Fibroblast of lung (primary cell): ENCODE data around the gene SMYD1. TPM values are rescaled to one million over a fixed set of nuclear protein-coding genes. Genes with fewer than 3 reads are reported as not detected.

Source experiments
- DNase-seq, 2 donors: peaks; one replicate each; pipeline versions ENCODE4 v3.0.0 to v3.0.0-alpha.2; 2010; ENCODE audit warnings: low read depth in 2 of 2
- H2AFZ ChIP-seq: 2 replicates; pipeline ENCODE4 v1.5.1; 2012; ENCODE audit warnings: low read length, control low read depth, inconsistent platforms
- H3K27ac ChIP-seq: 2 replicates; pipeline ENCODE4 v1.5.1; 2011; ENCODE audit warnings: low read length, control low read depth; ENCODE audit not compliant: insufficient read depth
- H3K27me3 ChIP-seq: 2 replicates; pipeline ENCODE4 v1.5.1; 2011; ENCODE audit warnings: mild to moderate bottlenecking, low read length; ENCODE audit not compliant: control insufficient read depth, insufficient read depth
- H3K36me3 ChIP-seq: 2 replicates; pipeline ENCODE4 v1.5.1; 2011; ENCODE audit warnings: low read length; ENCODE audit not compliant: control insufficient read depth, insufficient read depth
- H3K4me1 ChIP-seq: 2 replicates; pipeline ENCODE4 v1.5.1; 2011; ENCODE audit warnings: low read length; ENCODE audit not compliant: control insufficient read depth, insufficient read depth; ENCODE audit errors: extremely low read depth
- H3K4me2 ChIP-seq: 2 replicates; pipeline ENCODE4 v1.5.1; 2011; ENCODE audit warnings: low read length, control low read depth; ENCODE audit not compliant: insufficient read depth; ENCODE audit errors: extremely low read depth
- H3K4me3 ChIP-seq, 4 experiments: fragments of 200-600 bp in 1 of 4; sonication (generic) in 1 of 4; replicated peaks in 1 of 4; 2 replicates each; pipeline ENCODE4 v1.5.1; 2011 to 2016; ENCODE audit warnings: low read length in 4 of 4, low read depth in 3 of 4, mild to moderate bottlenecking in 3 of 4, control low read depth in 2 of 4, inconsistent platforms in 1 of 4, mixed read lengths in 1 of 4; ENCODE audit not compliant: insufficient read depth in 1 of 4; ENCODE audit errors: control extremely low read depth in 1 of 4
- H3K79me2 ChIP-seq: 2 replicates; pipeline ENCODE4 v1.5.1; 2012; ENCODE audit warnings: mild to moderate bottlenecking, low read length, inconsistent platforms; ENCODE audit not compliant: control insufficient read depth, insufficient read depth
- H3K9ac ChIP-seq: 2 replicates; pipeline ENCODE4 v1.5.1; 2011; ENCODE audit warnings: mild to moderate bottlenecking, low read length, control low read depth; ENCODE audit not compliant: insufficient read depth
- H3K9me3 ChIP-seq: 2 replicates; pipeline ENCODE4 v1.5.1; 2012; ENCODE audit warnings: low read depth, low read length; ENCODE audit not compliant: control insufficient read depth, insufficient read depth
- H4K20me1 ChIP-seq: 2 replicates; pipeline ENCODE4 v1.5.1; 2011; ENCODE audit warnings: low read length; ENCODE audit not compliant: control insufficient read depth, insufficient read depth; ENCODE audit errors: extremely low read depth
- CTCF ChIP-seq, 2 donors: IDR thresholded peaks in 1 of 2; conservative IDR thresholded peaks in 1 of 2; 1 replicate in 1 of 2; 2 replicates in 1 of 2; pipeline ENCODE4 v1.5.1; 2011 to 2012; ENCODE audit warnings: low read length in 2 of 2, control low read depth in 1 of 2, inconsistent platforms in 1 of 2, low read depth in 1 of 2, mild to moderate bottlenecking in 1 of 2
- EZH2 ChIP-seq: IDR thresholded peaks from 2 replicates; pipeline ENCODE4 v1.5.1; 2012; ENCODE audit warnings: low read length, control low read depth, mild to moderate bottlenecking; ENCODE audit errors: missing control alignments
- polyA plus RNA-seq, 2 donors: library from polyadenylated mRNA; depleted of rRNA in 1 of 2; stranded (reverse) in 1 of 2; unstranded in 1 of 2; fragments of >200 nt; gene quantifications; 2 replicates each; pipeline ENCODE4 v1.2.1, GENCODE V29; 2011 to 2012; ENCODE audit warnings: missing spikeins in 1 of 2
- total RNA-seq: library from RNA; depleted of rRNA; stranded (reverse); fragments of >200 nt; gene quantifications from 2 replicates; pipeline ENCODE4 v1.2.1, GENCODE V29; 2014

The SMYD1 gene
- total and polyA plus RNA-seq, 2 donors (not counting 1 experiment from before 2014, with no cell fraction given) = not detected

GRCh38 chr2:88137833-88138232 lies 70.2 kb downstream of the SMYD1 start:
- TF ChIP-seq EZH2 (no peak), CTCF (conservative IDR thresholded peaks at IDR 0.05 in 1 of 2, IDR thresholded peaks at IDR 0.05 in 1 of 2; ENCODE audit: low read depth in 1 of 2, low read length in 2 of 2) (no peak)
- no peak overlapping the region for H3K27ac ChIP-seq
- no peak overlapping the region for H2AFZ ChIP-seq
- H4K20me1 ChIP-seq = no peaks in the 10 kb centered on the region
- H3K9me3 ChIP-seq = no peaks in the 10 kb centered on the region
- DNase-seq = no peak
- H3K27me3 ChIP-seq = no peaks in the 10 kb centered on the region
- H3K79me2 ChIP-seq = no peaks in the 10 kb centered on the region
- H3K4me2 ChIP-seq = no peak overlapping the region
- no peaks in the 10 kb centered on the region for H3K4me1 ChIP-seq
- H3K36me3 ChIP-seq = no peaks in the 10 kb centered on the region
- H3K4me3 ChIP-seq = no peak overlapping the region
- H3K9ac ChIP-seq = no peak overlapping the region

- TF ChIP-seq CTCF (conservative IDR thresholded peaks at IDR 0.05 in 1 of 2, IDR thresholded peaks at IDR 0.05 in 1 of 2; ENCODE audit: low read depth in 1 of 2, low read length in 2 of 2) = no peak
- TF ChIP-seq EZH2 = no peak
- H3K4me3 ChIP-seq = no peak overlapping the region
- DNase-seq = no peak
- H4K20me1 ChIP-seq = no peaks in the 10 kb centered on the region
- H3K27ac ChIP-seq = no peak overlapping the region
- no peaks in the 10 kb centered on the region for H3K4me1 ChIP-seq
- no peak overlapping the region for H2AFZ ChIP-seq
- no peaks in the 10 kb centered on the region for H3K79me2 ChIP-seq
- H3K36me3 ChIP-seq = no peaks in the 10 kb centered on the region
- no peak overlapping the region for H3K4me2 ChIP-seq
- no peaks in the 10 kb centered on the region for H3K9me3 ChIP-seq
- H3K9ac ChIP-seq = no peak overlapping the region
- no peaks in the 10 kb centered on the region for H3K27me3 ChIP-seq
These were observed 71.6 kb downstream of the SMYD1 start for GRCh38 chr2:88139203-88139702.

- H3K4me3 ChIP-seq = no peak overlapping the region
- H3K4me1 ChIP-seq = no peaks in the 10 kb centered on the region
- no peak overlapping the region for H3K4me2 ChIP-seq
- no peak overlapping the region for H3K27ac ChIP-seq
- H3K79me2 ChIP-seq = no peaks in the 10 kb centered on the region
- no peaks in the 10 kb centered on the region for H3K9me3 ChIP-seq
- DNase-seq = no peak
- H2AFZ ChIP-seq = no peak overlapping the region
- no peaks in the 10 kb centered on the region for H4K20me1 ChIP-seq
- no peak for TF ChIP-seq EZH2
- no peak for TF ChIP-seq CTCF (conservative IDR thresholded peaks at IDR 0.05 in 1 of 2, IDR thresholded peaks at IDR 0.05 in 1 of 2; ENCODE audit: low read depth in 1 of 2, low read length in 2 of 2)
- no peaks in the 10 kb centered on the region for H3K27me3 ChIP-seq
- H3K36me3 ChIP-seq = no peaks in the 10 kb centered on the region
- H3K9ac ChIP-seq = no peak overlapping the region
These were observed 72.2 kb downstream of the SMYD1 start for GRCh38 chr2:88139804-88140203.
